Gastrocnemius medialis (tissue), 4 donors: ENCODE data around the gene MCM7.

Source experiments
- POLR2A ChIP-seq, 2 donors: fragments of 450-650 bp; IDR thresholded peaks; one replicate each; pipeline ENCODE4 v1.6.1; 2017; ENCODE audit warnings: antibody characterized with exemption in 2 of 2, mild to moderate bottlenecking in 2 of 2, moderate library complexity in 2 of 2
- TF ChIP-seq, protein P1 (sequence below), 5 experiments: fragments of 450-650 bp in 3 of 5; fragments of 200-600 bp in 2 of 5; sonication (generic) in 2 of 5; IDR thresholded peaks in 4 of 5; conservative IDR thresholded peaks in 1 of 5; 1 replicate in 4 of 5; 2 replicates in 1 of 5; pipeline ENCODE4 v1.5.1; 2016 to 2019; ENCODE audit warnings: antibody characterized with exemption in 5 of 5, mild to moderate bottlenecking in 3 of 5, moderate library complexity in 3 of 5

DNA sequence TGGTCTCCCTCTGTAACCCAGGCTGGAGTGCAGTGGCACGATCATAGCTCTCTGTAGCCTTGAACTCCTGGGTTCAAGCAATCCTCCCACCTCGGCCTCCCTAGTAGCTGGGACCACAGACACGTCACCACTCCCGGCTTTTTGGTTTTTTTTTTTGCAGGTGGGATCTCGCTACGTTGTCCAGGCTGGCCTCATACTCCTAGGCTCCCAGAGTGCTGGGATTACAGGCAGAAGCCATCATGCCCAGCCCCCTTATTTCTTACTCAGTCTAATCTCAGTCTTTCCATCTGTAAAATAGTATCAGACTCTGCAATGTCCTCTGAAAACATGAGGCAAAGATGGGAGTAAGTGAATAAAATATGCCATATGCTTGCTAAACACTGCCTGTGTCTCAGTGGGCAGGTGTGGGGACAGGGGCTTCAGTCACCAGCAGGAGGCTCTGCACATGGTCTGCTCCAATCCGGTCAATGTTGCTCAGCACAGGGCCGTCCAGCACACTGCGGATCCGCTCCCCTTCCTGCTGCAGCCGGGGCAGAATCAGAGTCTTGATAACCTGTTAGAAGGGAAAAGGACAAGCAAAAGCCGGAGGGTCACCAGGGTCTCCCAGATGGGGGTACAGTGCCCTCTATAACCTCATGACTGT, 8.4 kb upstream of the MCM7 start:
- no peak for TF ChIP-seq POLR2A (IDR thresholded peaks at IDR 0.05)
- TF ChIP-seq, protein P1, sequence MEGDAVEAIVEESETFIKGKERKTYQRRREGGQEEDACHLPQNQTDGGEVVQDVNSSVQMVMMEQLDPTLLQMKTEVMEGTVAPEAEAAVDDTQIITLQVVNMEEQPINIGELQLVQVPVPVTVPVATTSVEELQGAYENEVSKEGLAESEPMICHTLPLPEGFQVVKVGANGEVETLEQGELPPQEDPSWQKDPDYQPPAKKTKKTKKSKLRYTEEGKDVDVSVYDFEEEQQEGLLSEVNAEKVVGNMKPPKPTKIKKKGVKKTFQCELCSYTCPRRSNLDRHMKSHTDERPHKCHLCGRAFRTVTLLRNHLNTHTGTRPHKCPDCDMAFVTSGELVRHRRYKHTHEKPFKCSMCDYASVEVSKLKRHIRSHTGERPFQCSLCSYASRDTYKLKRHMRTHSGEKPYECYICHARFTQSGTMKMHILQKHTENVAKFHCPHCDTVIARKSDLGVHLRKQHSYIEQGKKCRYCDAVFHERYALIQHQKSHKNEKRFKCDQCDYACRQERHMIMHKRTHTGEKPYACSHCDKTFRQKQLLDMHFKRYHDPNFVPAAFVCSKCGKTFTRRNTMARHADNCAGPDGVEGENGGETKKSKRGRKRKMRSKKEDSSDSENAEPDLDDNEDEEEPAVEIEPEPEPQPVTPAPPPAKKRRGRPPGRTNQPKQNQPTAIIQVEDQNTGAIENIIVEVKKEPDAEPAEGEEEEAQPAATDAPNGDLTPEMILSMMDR (IDR thresholded peaks at IDR 0.05 in 4 of 5, conservative IDR thresholded peaks at IDR 0.05 in 1 of 5): no peak
